B cell (primary cell): Measurements from ENCODE around the gene STK4.

Experiments
- CTCF ChIP-seq: fragments of 200-600 bp; IDR thresholded peaks from one replicate; pipeline ENCODE4 v1.8.0; 2022; ENCODE audit warnings: antibody characterized with exemption, mild to moderate bottlenecking
- EZH2 ChIP-seq: IDR thresholded peaks from 2 replicates; pipeline ENCODE4 v1.6.1; 2012; ENCODE audit warnings: borderline replicate concordance, low read depth, mild to moderate bottlenecking, moderate library complexity, low read length; ENCODE audit not compliant: insufficient read depth, poor library complexity, severe bottlenecking

- TF ChIP-seq CTCF (no peak), EZH2 (no peak)
These were observed 106.9 kb downstream of the STK4 start for GRCh38 chr20:45073221-45073620.
